Activated T-cell treated with anti-CD3 and anti-CD28 coated beads for 4 hours (primary cell): ENCODE measurements around the gene SERHL2.
A peak's percentile ranks its signal among the peaks of the same experiment; 100 is the strongest.
"Not testable (repeated sequence)": the region's sequence is repeated elsewhere in the genome, so short reads cannot be mapped to it uniquely, and the experiment has no call there.

Experiments used
- DNase-seq: peaks from one replicate; pipeline ENCODE4 v3.0.0-alpha.2; 2020

The SERHL2 gene

DNA sequence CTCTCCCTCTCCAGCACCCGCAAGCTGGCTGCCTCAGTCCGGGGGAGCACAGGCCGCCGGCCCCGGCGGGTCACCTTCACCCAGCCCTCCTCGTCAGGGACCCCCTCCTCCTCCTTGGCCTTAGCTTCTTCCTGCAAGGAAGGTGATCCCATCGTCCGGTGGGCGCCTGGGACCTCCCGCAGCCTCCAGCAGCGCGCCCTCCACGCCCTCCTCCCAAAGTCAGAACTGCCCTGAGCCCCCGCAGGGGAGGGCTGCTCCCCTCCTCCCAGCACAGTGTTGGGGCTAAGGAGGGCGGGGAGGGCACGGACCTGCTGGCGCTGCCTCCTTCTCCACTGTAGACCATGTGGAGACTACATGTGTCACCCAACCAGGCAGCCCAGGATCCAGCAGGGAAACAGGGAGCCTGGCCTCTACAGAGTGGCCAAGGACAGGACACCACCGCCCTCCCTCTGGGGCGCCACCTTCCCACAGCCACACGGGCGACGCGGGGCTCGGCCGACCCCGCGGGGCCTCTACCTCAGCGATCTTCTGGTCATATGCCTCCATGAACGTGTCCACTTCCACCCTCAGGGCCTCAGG, 22.3 kb downstream of the SERHL2 start:
- not testable (repeated sequence) for DNase-seq

DNA sequence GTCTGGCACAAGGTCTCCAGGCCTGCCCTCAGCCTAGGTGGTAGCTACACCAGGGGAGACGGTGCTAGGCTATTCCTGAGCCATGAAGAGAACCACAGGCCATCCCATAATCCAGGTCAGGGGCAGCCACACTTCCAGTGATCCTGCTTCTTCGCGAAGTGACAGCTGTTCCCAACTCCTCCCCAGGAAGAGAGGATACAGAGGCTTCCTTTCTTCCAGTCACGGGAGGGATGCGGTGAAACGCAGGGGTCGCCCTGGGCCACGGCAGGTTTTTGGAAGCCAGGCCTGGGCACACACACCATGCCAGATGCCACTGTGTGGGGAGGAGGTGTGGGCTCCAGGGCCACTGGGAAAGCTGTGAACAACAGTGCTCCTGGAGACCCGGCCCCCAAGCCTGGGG, 23.4 kb downstream of the SERHL2 start:
- not testable (repeated sequence) for DNase-seq

DNA sequence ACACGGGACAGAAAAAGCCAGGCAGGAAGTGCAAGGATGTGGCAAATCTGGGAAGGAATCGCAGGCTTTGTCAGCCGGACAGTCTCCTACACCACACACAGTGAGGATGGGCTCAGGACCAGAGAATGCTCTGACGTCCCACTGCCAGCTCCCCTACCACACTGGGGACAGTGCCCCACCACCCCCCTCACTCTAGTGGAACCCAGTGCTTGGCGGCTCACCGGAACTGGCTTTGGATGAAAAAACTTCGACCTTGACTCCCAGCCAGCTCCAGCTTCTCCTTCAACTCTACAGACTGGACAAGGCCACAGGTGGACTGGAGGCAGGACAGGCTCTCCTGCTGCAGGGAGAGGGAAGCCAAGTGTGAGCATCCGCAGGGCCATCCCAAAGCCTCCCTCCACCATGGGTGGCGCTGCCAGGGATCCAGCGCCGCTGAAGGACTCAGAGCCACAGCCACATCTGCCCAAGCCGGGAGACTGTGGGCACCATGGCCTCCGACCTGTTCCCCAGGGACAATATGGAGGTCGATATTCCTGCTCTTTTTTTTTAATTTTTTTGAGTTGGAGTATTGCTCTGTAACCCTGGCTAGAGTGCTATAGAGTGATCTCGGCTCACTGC, 24.0 kb downstream of the SERHL2 start:
- no peak for DNase-seq

DNA sequence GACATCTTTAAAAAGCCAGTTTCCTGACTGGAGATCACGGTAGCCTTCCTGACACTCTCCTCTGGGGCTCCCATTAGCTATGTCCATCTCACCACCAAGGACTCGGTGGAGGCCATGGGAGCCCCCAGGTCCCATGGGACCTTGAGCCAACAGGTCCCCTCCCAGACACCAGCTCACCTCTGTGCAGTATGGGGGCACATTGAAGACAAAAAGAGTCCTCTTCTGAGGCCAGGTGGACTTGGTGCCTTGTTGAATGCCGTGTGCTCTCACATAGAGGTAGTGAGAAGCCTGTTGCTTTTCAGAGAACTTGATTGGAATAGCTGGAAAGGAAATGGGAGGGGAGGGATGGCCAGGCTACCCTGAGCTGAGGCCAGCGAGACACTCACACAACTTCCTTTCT, 26.3 kb downstream of the SERHL2 start:
- not testable (repeated sequence) for DNase-seq

DNA sequence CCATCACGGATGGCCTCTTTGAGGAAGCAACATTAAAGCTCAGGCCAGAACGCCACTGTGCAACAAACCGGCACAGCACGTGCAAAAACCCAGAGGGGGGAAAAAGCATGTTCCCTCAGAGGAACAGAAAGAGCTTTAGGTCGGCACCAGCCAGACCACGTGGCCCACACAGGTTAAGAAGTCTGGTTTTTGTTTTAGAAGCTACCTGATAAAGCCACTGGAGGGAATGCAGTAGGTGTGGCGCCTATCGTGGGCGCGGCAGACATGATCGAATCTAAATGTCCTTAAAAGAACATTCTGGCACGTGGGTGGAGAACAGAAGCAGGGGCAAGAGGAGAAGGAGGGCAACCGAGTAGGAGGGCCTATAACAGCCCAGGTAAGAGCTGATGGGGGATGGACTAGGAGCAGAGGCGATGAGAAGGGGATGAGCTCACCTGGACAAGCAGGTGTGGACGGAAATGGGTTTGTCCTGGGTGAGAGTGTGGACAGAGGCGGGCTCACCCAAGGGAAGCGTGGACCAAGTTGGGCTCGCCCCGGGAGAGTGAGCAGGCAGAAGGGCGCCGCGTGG, 27.5 kb downstream of the SERHL2 start:
- not testable (repeated sequence) for DNase-seq

DNA sequence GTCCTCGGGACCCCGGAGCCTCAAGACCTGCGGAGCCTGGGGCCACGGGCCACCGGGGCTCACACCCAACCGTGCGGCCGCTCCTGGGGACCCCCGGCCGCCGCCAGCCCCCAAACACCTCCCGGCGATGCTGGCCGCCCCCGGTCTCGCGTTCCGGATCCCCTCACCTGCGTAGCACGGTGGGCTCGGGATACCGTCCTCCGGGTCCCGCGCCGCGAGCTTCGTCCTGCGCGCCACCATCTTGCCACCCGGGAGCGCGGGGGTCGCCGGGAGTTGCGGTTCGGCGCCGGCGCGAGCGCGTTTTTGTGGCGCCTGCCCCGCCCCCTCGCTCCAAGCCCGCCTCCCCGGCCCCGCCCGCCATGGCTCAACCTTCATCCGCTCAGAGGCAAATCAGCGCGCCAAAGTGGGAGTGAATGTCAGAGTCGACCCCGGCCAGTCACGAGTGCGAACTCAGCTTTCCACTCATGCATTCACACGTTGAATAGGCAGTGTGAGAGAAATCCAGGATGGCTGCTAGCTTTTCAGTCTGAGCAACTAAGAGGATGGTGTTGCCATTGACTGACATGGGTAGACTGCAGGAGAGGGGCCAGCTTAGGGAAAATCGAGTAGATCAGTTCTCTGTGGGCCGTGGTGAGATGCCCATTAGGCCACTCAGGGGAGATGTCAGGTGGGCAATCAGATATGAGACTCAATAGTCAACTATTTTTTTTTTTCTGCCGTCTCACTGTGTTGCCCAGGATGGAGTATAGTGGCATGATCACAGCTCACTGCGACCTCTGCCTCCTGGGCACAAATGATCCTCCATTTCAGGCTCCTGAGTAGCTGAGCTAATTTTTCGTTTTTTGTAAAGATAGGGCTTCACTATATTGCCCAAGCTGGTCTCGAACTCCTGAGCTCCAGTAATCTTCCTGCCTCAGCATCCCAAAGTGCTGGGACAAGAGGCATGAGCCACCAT, 28.3 kb downstream of the SERHL2 start:
- DNase-seq, result peak; percentile 81

DNA sequence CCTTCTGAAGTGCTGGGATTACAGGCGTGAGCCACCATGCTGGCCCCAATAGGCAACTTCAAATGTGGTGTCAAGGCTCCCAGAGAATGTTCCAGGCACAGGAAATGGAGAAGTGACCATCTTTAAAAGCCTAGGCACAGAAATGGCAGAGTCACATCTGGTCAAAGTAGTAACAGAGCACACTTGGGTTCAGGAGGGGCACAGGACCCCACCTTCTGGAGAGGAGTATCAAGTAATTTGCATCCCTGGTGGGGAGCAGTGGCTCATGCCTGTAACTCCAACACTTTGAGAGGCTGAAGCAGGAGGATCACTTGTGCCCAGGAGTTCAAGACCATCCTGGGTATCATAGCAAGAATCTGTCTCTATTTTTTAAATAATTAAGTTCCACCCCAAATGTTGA, 29.2 kb downstream of the SERHL2 start:
- DNase-seq, result no peak

DNA sequence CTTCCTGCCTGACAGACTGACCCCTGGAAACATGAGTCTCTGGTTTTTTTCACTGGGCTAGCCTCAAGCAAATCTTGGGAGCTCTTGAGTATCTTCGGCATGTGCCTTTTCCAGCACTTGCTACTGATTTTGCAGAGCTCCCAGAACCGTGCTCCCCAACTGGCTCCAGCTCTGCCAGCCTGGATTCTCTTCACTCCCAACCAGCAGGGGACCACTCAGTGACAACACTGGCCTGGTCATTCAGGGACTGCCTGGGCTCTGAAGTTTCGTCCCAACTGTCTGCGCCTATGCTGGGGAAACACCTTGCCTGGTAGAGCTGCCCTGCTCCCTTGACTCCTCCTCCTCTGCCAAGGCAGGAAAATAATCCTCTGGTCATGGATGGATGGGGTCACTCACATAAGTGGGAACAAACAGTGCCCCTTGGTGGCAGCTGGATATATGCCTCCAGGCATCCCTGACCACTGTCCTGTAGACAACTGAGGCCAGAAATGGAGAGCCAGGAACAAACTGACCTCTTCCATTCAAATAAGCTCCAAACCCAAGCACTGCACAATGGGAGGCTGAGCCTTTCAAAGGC, 30.7 kb downstream of the SERHL2 start:
- DNase-seq, result no peak

DNA sequence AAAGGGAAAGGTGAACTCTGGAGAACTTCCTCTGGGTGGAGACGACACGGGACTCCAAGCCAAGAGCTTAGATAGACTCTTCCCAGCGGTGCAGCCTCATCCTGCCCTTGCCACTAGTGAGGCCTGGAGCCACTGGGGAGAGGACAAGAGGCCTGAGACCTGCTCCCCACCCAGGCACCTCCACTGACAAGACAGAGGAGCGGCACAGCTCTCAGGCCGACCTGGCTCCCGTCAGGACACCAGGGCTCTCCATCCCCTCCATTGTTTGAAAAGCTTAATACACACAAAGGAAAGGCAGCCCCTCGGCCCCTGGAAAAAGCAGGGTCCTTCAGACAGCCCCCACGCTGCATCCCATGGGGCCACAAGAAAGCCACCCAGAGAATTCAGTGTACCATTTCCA, 31.3 kb downstream of the SERHL2 start:
- DNase-seq, result no peak

DNA sequence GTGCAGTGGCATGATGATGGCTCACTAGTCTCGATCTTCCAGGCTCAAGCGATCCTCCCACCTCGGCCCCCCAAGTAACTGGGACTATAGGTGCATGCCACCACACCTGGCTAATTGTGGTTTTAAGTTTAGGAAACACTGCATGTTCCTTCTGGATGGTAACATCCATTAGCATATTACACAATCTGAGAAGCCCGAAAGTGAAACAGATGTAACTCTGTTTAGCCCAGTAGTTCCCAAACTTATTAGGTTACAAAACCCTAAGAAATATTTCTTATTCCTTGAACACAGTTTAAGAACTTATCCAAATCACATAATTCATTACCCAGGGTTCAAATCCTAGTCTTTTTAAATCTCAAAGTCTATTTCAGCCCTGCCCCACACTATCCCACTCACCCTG, 32.6 kb downstream of the SERHL2 start:
- no peak for DNase-seq

DNA sequence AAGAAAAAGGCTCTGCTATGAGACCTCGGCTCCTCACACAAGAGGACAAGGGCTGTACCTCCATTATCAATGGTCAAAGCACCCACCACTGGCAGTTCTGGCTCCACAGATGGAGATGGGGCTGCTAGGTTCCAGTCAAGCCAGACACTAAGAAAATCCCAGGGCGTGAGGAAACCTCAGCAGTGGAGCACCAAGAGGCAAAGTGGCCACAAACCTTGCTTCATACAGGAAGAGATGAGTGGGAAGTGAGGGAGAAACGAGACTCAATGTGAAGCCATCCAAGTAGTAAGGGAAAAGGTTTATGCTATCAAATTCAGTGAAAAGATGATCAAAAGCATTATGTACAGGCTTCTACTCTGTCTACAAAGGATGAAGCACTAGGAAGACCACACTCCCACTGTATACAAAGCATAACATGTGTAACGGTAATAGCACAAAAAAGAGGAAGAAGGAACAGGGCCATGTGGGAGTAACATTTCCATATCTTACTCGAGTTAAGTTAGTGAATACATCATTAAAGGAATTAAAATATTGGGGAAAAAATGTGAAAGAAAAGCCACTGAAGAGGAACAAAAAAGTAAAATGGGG, 33.9 kb downstream of the SERHL2 start:
- DNase-seq, result no peak

DNA sequence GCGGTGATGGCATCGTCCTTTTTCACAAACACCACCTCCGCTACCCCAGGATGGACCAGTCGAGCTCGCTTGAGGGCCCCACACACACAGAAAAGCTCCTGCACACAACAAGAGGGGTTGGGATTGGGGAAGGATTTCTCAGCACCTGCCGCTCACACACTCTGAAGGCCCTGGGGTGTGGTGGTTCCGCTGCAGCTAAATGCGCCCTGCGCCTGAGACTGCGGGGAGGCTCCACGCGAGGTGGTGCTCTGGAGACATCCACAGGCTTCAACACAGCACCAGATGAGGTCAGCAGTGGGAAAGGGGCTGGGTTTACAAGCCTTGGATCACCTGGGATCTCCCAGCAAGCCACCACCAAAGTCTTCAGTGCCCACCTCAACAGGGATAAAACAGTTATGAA, 38.2 kb downstream of the SERHL2 start:
- DNase-seq, result no peak

DNA sequence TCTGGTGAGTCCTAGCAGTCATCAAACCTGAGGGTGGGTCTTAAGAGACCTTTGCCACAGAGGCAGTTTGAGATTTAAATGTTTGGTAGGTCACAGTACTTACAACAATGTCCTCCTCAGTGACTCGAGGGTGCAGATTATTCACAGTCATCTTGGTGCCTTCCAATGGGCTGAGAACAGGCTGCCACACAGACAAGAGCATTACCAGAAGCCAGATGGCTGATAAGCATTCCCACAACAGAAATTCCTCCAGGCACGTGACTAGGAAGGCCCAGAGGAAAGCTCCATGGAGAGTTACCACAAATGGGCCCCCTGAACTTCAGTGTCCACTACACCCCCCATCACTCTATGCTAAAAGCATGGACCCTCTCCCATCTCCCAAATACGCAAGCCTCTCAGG, 41.7 kb downstream of the SERHL2 start:
- DNase-seq, result no peak

DNA sequence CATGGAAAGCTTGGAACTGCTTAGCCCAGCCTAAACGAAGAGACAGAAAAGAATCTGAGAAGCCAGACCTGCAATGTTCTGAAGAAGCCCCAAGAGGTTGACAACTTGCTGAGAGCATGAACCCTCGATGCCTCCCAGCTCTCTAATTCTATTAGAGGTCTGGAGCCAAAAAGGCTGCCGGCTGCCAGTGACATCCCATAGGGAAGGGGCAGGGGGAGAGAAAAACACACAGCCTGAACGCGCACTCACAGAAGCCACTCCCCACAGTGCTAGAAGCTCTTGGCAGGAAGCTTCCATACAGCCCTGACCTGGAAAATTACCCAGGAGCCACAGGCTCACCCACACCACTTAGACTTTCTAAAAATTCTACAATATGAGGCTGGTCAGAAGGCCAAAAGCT, 42.6 kb downstream of the SERHL2 start:
- DNase-seq, result no peak

DNA sequence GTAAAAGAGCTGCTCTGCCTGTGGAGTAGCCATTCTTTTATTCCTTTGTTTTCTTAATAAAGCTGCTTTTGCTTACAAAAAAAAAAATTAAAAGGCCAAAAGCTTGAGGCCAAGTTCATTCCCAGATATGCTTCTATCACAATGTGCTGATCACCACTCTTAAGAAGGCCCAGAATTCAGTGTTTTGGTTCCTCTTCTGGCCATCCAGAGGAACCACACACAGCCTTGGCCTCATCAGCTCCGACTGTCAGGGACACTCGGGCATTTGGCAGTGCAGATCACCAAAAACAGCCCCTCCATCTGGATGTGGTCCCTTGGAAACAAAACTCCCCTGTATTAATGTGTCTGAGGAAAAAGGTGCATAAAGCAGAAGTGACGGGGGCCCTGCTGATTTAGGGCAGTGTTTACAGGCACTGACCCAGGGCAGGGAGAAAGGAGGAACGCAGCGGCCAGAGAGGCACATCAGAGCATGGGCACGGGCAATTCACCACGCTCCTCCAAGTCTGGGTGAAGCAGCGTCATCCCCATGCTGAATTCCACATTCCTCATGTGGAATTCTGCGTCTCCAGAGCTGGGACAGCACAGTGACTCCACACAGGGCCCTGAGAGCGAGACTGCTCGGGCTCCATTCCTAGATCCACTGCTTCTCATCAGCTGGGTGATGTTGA, 43.2 kb downstream of the SERHL2 start:
- no peak for DNase-seq

DNA sequence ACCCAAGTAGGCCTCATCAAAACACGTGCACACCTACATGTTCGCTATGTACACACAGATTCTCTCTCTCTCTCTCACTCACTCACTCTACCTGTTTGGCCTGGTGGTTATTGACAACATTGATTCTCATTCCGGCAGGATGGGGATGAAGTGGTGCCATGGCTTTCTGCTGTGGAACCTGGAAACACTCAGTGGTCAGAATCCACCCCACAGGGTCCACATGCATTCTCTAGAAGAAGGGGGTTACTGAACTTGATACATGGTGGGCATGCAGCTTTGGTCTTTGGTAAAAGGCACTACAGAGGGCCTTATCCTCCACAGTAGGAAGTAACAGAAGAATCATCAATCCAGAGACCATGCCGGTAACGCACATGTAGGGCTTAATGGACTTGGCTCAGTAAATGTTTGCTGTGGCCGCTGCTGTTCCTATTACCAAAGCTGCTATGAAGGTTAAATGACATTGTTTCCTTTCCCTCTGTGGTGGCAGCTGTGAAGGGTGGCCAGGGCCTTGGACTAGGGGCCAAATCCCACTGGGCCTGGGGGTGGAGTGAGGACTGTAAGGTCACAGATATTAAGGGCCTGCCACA, 48.2 kb downstream of the SERHL2 start:
- DNase-seq, result no peak

DNA sequence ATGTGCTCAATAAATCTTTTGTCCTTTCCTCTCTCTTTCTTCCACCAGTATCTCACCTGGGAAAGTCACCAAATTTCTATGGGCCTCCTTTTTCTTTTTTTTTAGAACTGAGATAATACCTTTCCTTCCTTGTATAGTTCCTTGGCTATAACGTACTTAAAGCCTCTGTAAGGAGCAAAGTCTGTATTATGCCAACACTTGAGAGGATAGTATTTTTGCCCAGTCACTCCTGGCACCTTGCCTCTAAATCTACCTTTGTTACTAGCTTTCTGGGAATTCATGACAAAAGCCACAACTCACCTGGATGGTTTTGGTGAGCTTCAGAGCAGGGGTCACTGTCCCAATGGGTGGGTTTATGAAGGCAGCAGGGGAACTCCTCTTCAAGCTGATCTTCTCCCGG, 48.7 kb downstream of the SERHL2 start:
- DNase-seq, result no peak

DNA sequence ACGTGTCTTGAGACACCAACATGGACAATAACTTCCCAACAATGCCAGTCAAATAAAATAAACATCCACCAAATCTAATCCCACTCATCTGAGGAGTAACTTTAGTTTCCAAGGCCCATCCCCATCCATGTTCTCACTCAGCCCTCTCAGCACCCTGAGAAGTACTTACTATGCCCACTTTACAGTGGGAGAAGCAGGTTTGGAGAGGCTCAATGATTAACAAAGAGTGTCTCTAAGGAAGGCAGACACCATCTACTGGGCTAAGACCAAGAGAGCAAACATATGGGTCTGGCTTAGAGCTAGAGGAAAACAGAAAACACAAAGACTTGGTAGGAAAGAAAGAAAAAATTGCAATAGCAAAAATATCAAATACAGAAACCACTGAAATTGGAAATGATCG, 49.7 kb downstream of the SERHL2 start:
- no peak for DNase-seq

DNA sequence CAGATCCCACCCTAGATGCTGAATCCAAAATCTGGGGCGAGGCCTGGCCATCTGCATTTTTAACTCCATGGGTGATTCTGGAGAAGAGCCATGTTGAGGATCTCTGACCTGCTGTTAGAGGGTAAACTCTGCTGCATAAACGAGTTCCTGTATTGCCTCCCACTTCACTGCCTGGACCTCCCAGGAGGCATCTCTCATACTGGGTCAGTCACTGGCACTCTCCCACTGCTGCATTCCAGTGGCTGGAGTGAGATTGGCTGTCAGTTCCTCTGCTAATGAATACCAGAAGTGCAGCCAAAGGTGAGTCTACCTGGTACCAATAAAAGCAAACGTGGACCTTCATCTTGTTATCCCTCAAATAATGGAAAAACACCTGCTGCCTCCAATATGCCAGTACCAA, 50.6 kb downstream of the SERHL2 start:
- no peak for DNase-seq

DNA sequence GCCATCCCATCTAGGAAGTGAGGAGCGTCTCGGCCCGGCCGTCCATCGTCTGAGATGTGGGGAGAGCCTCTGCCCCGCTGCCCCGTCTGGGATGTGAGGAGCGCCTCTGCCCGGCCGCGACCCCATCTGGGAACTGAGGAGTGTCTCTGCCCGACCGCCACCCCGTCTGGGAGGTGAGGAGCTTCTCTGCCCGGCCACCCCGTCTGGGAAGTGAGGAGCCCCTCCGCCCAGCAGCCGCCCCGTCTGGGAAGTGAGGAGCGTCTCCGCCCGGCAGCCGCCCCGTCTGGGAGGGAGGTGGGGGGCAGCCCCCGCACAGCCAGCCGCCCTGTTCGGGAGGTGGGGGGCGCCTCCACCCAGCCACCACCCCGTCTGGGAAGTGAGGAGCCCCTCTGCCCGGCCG, 53.9 kb downstream of the SERHL2 start:
- DNase-seq, result not testable (repeated sequence)

DNA sequence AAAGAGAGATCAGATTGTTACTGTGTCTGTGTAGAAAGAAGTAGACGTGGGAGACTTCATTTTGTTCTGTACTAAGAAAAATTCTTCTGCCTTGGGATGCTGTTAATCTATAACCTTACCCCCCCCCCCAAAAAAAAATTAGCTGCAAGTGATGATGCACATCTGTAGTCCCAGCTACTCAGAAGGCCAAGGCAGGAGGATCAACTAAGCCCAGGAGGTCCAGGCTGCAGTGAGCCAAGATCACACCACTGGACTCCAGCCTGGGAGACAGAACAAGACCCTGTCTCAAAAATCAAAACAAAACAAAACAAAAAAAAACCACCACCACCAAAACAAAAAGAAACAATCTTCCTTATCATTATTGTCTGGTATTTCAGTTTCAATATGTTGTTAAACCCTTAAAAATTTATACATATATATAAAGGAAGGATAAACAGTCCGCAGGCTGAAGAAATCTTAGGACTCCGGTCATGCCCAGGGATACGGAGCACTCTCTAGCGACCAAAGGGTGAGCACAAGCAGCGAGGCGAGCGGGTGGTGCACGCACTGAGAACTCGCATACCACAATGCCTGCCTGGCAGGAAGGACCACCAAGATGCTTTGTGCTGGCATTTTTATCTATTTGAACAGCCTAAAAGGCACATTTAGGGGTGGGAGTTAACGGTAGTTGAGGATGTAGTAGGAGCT, 54.5 kb downstream of the SERHL2 start:
- no peak for DNase-seq
